ENCODE results near the gene ZBTB7C. TPM values are rescaled to one million over a fixed set of nuclear protein-coding genes. Genes with fewer than 3 reads are reported as not detected.
A peak's percentile ranks its signal among the peaks of the same experiment; 100 is the strongest.

The ZBTB7C gene
- total RNA-seq, 2 experiments from 2014 or later = 0.05 TPM; not detected in 1

GRCh38 chr18:48356151-48356745 is 52.9 kb downstream of the ZBTB7C start:
- DNase-seq = no peak
- no peak overlapping the region for H3K4me3 Mint-ChIP-seq
- H3K27me3 Mint-ChIP-seq = peaks cover 6% of the 10 kb centered on the region
- no peak overlapping the region for H3K27ac Mint-ChIP-seq
- H3K4me1 Mint-ChIP-seq (ENCODE audit: low read depth) = no peaks in the 10 kb centered on the region
- ChIA-PET POLR2A (no interaction called here), CTCF (no interaction called here)
- intact Hi-C loops (cut with micrococcal nuclease) = no loop called here
- H3K36me3 Mint-ChIP-seq = no peaks in the 10 kb centered on the region
- H3K9me3 Mint-ChIP-seq = no peaks in the 10 kb centered on the region

GRCh38 chr18:48355276-48356115 is 53.7 kb downstream of the ZBTB7C start:
- Mint-ChIP-seq H3K4me1 (ENCODE audit: low read depth) (no peaks in the 10 kb centered on the region), H3K9me3 (no peaks in the 10 kb centered on the region), H3K27me3 (peaks cover 6% of the 10 kb centered on the region), H3K27ac (no peak overlapping the region), H3K4me3 (no peak overlapping the region), H3K36me3 (no peaks in the 10 kb centered on the region)
- CTCF ChIA-PET = no interaction called here
- intact Hi-C loops (cut with micrococcal nuclease) = no loop called here
- POLR2A ChIA-PET = no interaction called here
- no peak for DNase-seq

GRCh38 chr18:48354746-48355260 is 54.4 kb downstream of the ZBTB7C start:
- no peak overlapping the region for H3K4me3 Mint-ChIP-seq

GRCh38 chr18:48352051-48352755 is 57.0 kb downstream of the ZBTB7C start:
- DNase-seq = no peak
- H3K4me3 Mint-ChIP-seq = no peak overlapping the region
- CTCF ChIA-PET = no interaction called here
- intact Hi-C loops (cut with micrococcal nuclease) = no loop called here
- no peaks in the 10 kb centered on the region for H3K36me3 Mint-ChIP-seq
- no peaks in the 10 kb centered on the region for H3K9me3 Mint-ChIP-seq
- H3K27me3 Mint-ChIP-seq = peaks cover 7% of the 10 kb centered on the region
- H3K27ac Mint-ChIP-seq = no peak overlapping the region
- POLR2A ChIA-PET = no interaction called here
- H3K4me1 Mint-ChIP-seq (ENCODE audit: low read depth) = no peaks in the 10 kb centered on the region

More at GRCh38 chr18:48354746-48355260, 54.4 kb downstream of the ZBTB7C start:
- H3K27me3 Mint-ChIP-seq = peaks cover 6% of the 10 kb centered on the region
- no peaks in the 10 kb centered on the region for H3K9me3 Mint-ChIP-seq
- H3K36me3 Mint-ChIP-seq = no peaks in the 10 kb centered on the region
- intact Hi-C loops (cut with micrococcal nuclease) = no loop called here
- H3K4me1 Mint-ChIP-seq (ENCODE audit: low read depth) = no peaks in the 10 kb centered on the region
- ChIA-PET POLR2A (no interaction called here), CTCF (no interaction called here)
- DNase-seq = no peak
- no peak overlapping the region for H3K27ac Mint-ChIP-seq

GRCh38 chr18:48351216-48352050 is 57.8 kb downstream of the ZBTB7C start:
- no peak overlapping the region for H3K4me3 Mint-ChIP-seq
- DNase-seq = no peak
- ChIA-PET CTCF (no interaction called here), POLR2A (no interaction called here)
- peaks cover 7% of the 10 kb centered on the region for H3K27me3 Mint-ChIP-seq
- H3K27ac Mint-ChIP-seq = no peak overlapping the region
- H3K9me3 Mint-ChIP-seq = no peaks in the 10 kb centered on the region
- no peaks in the 10 kb centered on the region for H3K36me3 Mint-ChIP-seq
- no peaks in the 10 kb centered on the region for H3K4me1 Mint-ChIP-seq (ENCODE audit: low read depth)
- intact Hi-C loops (cut with micrococcal nuclease) = no loop called here

- Mint-ChIP-seq H3K36me3 (no peaks in the 10 kb centered on the region), H3K4me3 (no peak overlapping the region), H3K9me3 (no peaks in the 10 kb centered on the region), H3K27me3 (peaks cover 1% of the 10 kb centered on the region), H3K27ac (no peak overlapping the region), H3K4me1 (ENCODE audit: low read depth) (no peaks in the 10 kb centered on the region)
- CTCF ChIA-PET = no interaction called here
- intact Hi-C loops (cut with micrococcal nuclease) = no loop called here
- DNase-seq = no peak
- POLR2A ChIA-PET = no interaction called here
These were observed 60.4 kb downstream of the ZBTB7C start for GRCh38 chr18:48348739-48349138.

GRCh38 chr18:48347756-48348326 is 61.3 kb downstream of the ZBTB7C start:
- no peaks in the 10 kb centered on the region for H3K4me1 Mint-ChIP-seq (ENCODE audit: low read depth)
- ChIA-PET CTCF (no interaction called here), POLR2A (no interaction called here)
- no peaks in the 10 kb centered on the region for H3K36me3 Mint-ChIP-seq
- no peak overlapping the region for H3K27ac Mint-ChIP-seq
- H3K27me3 Mint-ChIP-seq = peaks cover 1% of the 10 kb centered on the region
- DNase-seq = no peak
- H3K4me3 Mint-ChIP-seq = no peak overlapping the region
- no peaks in the 10 kb centered on the region for H3K9me3 Mint-ChIP-seq
- intact Hi-C loops (cut with micrococcal nuclease) = no loop called here

GRCh38 chr18:48345596-48345995 is 63.6 kb downstream of the ZBTB7C start:
- H3K27ac Mint-ChIP-seq = no peak overlapping the region
- peaks cover 1% of the 10 kb centered on the region for H3K27me3 Mint-ChIP-seq
- intact Hi-C loops (cut with micrococcal nuclease) = no loop called here
- POLR2A ChIA-PET = no interaction called here
- H3K4me3 Mint-ChIP-seq = no peak overlapping the region
- peak; percentile 13 for DNase-seq
- H3K4me1 Mint-ChIP-seq (ENCODE audit: low read depth) = no peaks in the 10 kb centered on the region
- no peaks in the 10 kb centered on the region for H3K9me3 Mint-ChIP-seq
- H3K36me3 Mint-ChIP-seq = no peaks in the 10 kb centered on the region
- CTCF ChIA-PET = interaction anchor here (0.8 kb wide), 1 partner anchor 316 kb away, joined by 3 read pairs; no protein-coding TSS in a partner anchor

GRCh38 chr18:48342581-48342980 is 66.6 kb downstream of the ZBTB7C start:
- POLR2A ChIA-PET = no interaction called here
- no peak for DNase-seq
- intact Hi-C loops (cut with micrococcal nuclease) = no loop called here
- CTCF ChIA-PET = no interaction called here
- Mint-ChIP-seq H3K9me3 (no peaks in the 10 kb centered on the region), H3K4me3 (no peak overlapping the region), H3K27me3 (no peaks in the 10 kb centered on the region), H3K4me1 (ENCODE audit: low read depth) (no peaks in the 10 kb centered on the region), H3K36me3 (no peaks in the 10 kb centered on the region), H3K27ac (no peak overlapping the region)

GRCh38 chr18:48342125-48342524 is 67.1 kb downstream of the ZBTB7C start:
- ChIA-PET CTCF (no interaction called here), POLR2A (no interaction called here)
- intact Hi-C loops (cut with micrococcal nuclease) = no loop called here
- Mint-ChIP-seq H3K4me3 (no peak overlapping the region), H3K27me3 (no peaks in the 10 kb centered on the region), H3K9me3 (no peaks in the 10 kb centered on the region), H3K27ac (no peak overlapping the region), H3K4me1 (ENCODE audit: low read depth) (no peaks in the 10 kb centered on the region), H3K36me3 (no peaks in the 10 kb centered on the region)
- no peak for DNase-seq

GRCh38 chr18:48340560-48340959 is 68.6 kb downstream of the ZBTB7C start:
- ChIA-PET CTCF (no interaction called here), POLR2A (no interaction called here)
- no peak for DNase-seq
- intact Hi-C loops (cut with micrococcal nuclease) = no loop called here
- Mint-ChIP-seq H3K9me3 (no peaks in the 10 kb centered on the region), H3K4me1 (ENCODE audit: low read depth) (no peaks in the 10 kb centered on the region), H3K4me3 (no peak overlapping the region), H3K27ac (no peak overlapping the region), H3K36me3 (no peaks in the 10 kb centered on the region), H3K27me3 (no peaks in the 10 kb centered on the region)

- Mint-ChIP-seq H3K4me1 (ENCODE audit: low read depth) (no peaks in the 10 kb centered on the region), H3K9me3 (no peaks in the 10 kb centered on the region), H3K27ac (no peak overlapping the region), H3K4me3 (no peak overlapping the region), H3K36me3 (no peaks in the 10 kb centered on the region), H3K27me3 (peaks cover 3% of the 10 kb centered on the region)
- no peak for DNase-seq
- ChIA-PET CTCF (no interaction called here), POLR2A (no interaction called here)
- intact Hi-C loops (cut with micrococcal nuclease) = no loop called here
These were observed 69.5 kb downstream of the ZBTB7C start for GRCh38 chr18:48339692-48340091.
